HepG2 (cell line): ENCODE data around the gene SLC25A25. TPM values are rescaled to one million over a fixed set of nuclear protein-coding genes. Genes with fewer than 3 reads are reported as not detected.
A peak's percentile ranks its signal among the peaks of the same experiment; 100 is the strongest.

Experiments
- AGO2 ChIP-seq: fragments of 200-400 bp; formaldehyde crosslinking; optimal IDR thresholded peaks from 2 replicates; pipeline ENCODE3; 2017; ENCODE audit warnings: mild to moderate bottlenecking, low read depth, low read length, moderate library complexity
- EEA1 ChIP-seq: sonication (generic); formaldehyde crosslinking; IDR thresholded peaks from 2 replicates; pipeline ENCODE4 v1.5.1; 2020; ENCODE audit warnings: mild to moderate bottlenecking, missing genetic modification reagents, borderline replicate concordance
- HOXD1 ChIP-seq: sonication (generic); formaldehyde crosslinking; IDR thresholded peaks from 2 replicates; pipeline ENCODE4 v1.5.0; 2020; ENCODE audit warnings: missing genetic modification reagents
- ISL2 ChIP-seq: sonication (generic); formaldehyde crosslinking; IDR thresholded peaks from 2 replicates; pipeline ENCODE4 v1.5.0; 2020; ENCODE audit warnings: missing genetic modification reagents
- ISX ChIP-seq: sonication (generic); formaldehyde crosslinking; conservative IDR thresholded peaks from 2 replicates; pipeline ENCODE4 v1.5.0; 2020; ENCODE audit warnings: missing genetic modification reagents
- MXD3 ChIP-seq: IDR thresholded peaks from 2 replicates; pipeline ENCODE4 v1.6.1; 2016; ENCODE audit warnings: mild to moderate bottlenecking, missing biosample characterization, missing genetic modification reagents
- RNF2 ChIP-seq: fragments of 450-650 bp; conservative IDR thresholded peaks from 2 replicates; pipeline ENCODE4 v1.6.1; 2016; ENCODE audit warnings: low read depth
- SAP130 ChIP-seq: IDR thresholded peaks from 2 replicates; pipeline ENCODE4 v1.6.1; 2016; ENCODE audit warnings: low read depth
- SIN3B ChIP-seq: fragments of 150-350 bp; IDR thresholded peaks from 2 replicates; pipeline ENCODE4 v1.6.1; 2014; ENCODE audit warnings: low read length
- SKI ChIP-seq: fragments of 450-650 bp; IDR thresholded peaks from one replicate; pipeline ENCODE4 v1.6.1; 2018; ENCODE audit warnings: mild to moderate bottlenecking; ENCODE audit not compliant: partially characterized antibody
- SMAD3 ChIP-seq: sonication (generic); formaldehyde crosslinking; IDR thresholded peaks from 2 replicates; pipeline ENCODE4 v1.4.0; 2020; ENCODE audit warnings: missing genetic modification reagents
- ZBTB7A ChIP-seq: sonication (generic); formaldehyde crosslinking; IDR thresholded peaks from 2 replicates; pipeline ENCODE4 v1.8.0; 2022; ENCODE audit warnings: mild to moderate bottlenecking, missing genetic modification reagents
- ZBTB7B ChIP-seq: sonication (generic); formaldehyde crosslinking; IDR thresholded peaks from 2 replicates; pipeline ENCODE4 v1.4.0; 2020; ENCODE audit warnings: missing genetic modification reagents
- ZFP91 ChIP-seq: sonication (generic); formaldehyde crosslinking; IDR thresholded peaks from 2 replicates; pipeline ENCODE4 v1.9.0; 2022; ENCODE audit warnings: missing genetic modification reagents, mild to moderate bottlenecking, borderline replicate concordance
- ZHX2 ChIP-seq, 2 experiments: sonication (generic) in 1 of 2; formaldehyde crosslinking in 1 of 2; IDR thresholded peaks; 2 replicates each; pipeline versions ENCODE4 v1.6.1 to v1.9.0; 2014 to 2022; ENCODE audit warnings: antibody characterized with exemption in 1 of 2, borderline replicate concordance in 1 of 2, inconsistent platforms in 1 of 2, low read depth in 1 of 2, missing genetic modification reagents in 1 of 2
- ZNF329 ChIP-seq: sonication (generic); formaldehyde crosslinking; IDR thresholded peaks from 2 replicates; pipeline ENCODE4 v1.9.0; 2021; ENCODE audit warnings: low read depth, mild to moderate bottlenecking, missing genetic modification reagents
- ZNF558 ChIP-seq: sonication (generic); formaldehyde crosslinking; IDR thresholded peaks from 2 replicates; pipeline ENCODE4 v1.9.0; 2022; ENCODE audit warnings: mild to moderate bottlenecking, missing genetic modification reagents, borderline replicate concordance
- ZNF768 ChIP-seq: sonication (generic); formaldehyde crosslinking; IDR thresholded peaks from 2 replicates; pipeline ENCODE4 v1.4.0; 2020; ENCODE audit warnings: missing genetic modification reagents
- ZNF784 ChIP-seq: sonication (generic); formaldehyde crosslinking; IDR thresholded peaks from 2 replicates; pipeline ENCODE4 v1.5.1; 2020; ENCODE audit warnings: missing genetic modification reagents, mild to moderate bottlenecking, borderline replicate concordance
- ZSCAN31 ChIP-seq: sonication (generic); formaldehyde crosslinking; IDR thresholded peaks from 2 replicates; pipeline ENCODE4 v1.5.0; 2020; ENCODE audit warnings: low read depth, mild to moderate bottlenecking, missing genetic modification reagents
- polyA plus RNA-seq, 8 experiments: library from polyadenylated mRNA; depleted of rRNA in 3 of 8; stranded (reverse) in 7 of 8; unstranded in 1 of 8; fragments of >200 nt; fragmentation: Illumina TruSeq in 4 of 8; extraction: Trizol in 4 of 8; gene quantifications; 2 replicates each; pipeline versions ENCODE4 v1.2.1 to v1.2.3, GENCODE V29; 2011 to 2016; ENCODE audit warnings: low read depth in 4 of 8, missing spikeins in 1 of 8, mixed read lengths in 1 of 8; ENCODE audit not compliant: insufficient read depth in 1 of 8
- total RNA-seq, 5 experiments: library from RNA; depleted of rRNA; stranded (reverse); fragments of >200 nt; fragmentation: Illumina TruSeq; extraction: Trizol; gene quantifications; 2 replicates each; pipeline ENCODE4 v1.2.3, GENCODE V29; 2016; ENCODE audit warnings: low read depth in 1 of 5

SLC25A25 gene
- total and polyA plus RNA-seq, 2 of the 13 experiments (the other 11 are each of a cell fraction or from before 2014, with no cell fraction given) = 10.5 to 24.8 TPM

- no peak for TF ChIP-seq SMAD3 (CRISPR knock-in tag)
- 0 out of 2 replicates have a peak, but pooled peaks have one; percentile 30 for TF ChIP-seq ZBTB7B (CRISPR knock-in tag)
- TF ChIP-seq ZHX2 (IDR thresholded peaks at IDR 0.05; ENCODE audit: low read depth) = no peak
- 0 out of 2 replicates have a peak, but pooled peaks have one; percentile 35 for TF ChIP-seq ZHX2 (CRISPR knock-in tag; IDR thresholded peaks at IDR 0.05; ENCODE audit: borderline replicate concordance)
- TF ChIP-seq SIN3B = no peak
- peak; percentile 49; the same call in 1 of the 2 replicates for TF ChIP-seq ZNF558 (CRISPR knock-in tag)
- TF ChIP-seq AGO2 = peak; percentile 46
- peak; percentile 58; the same call in 1 of the 2 replicates for TF ChIP-seq ZNF768 (CRISPR knock-in tag)
- no peak for TF ChIP-seq EEA1 (CRISPR knock-in tag)
- 0 out of 2 replicates have a peak, but pooled peaks have one; percentile 31 for TF ChIP-seq RNF2
- no peak for TF ChIP-seq ISX (CRISPR knock-in tag)
- peak; percentile 23 for TF ChIP-seq SAP130 (CRISPR knock-in tag)
- TF ChIP-seq ZSCAN31 (CRISPR knock-in tag) = no peak
- peak; percentile 31; the same call in 1 of the 2 replicates for TF ChIP-seq ZFP91 (CRISPR knock-in tag)
- TF ChIP-seq HOXD1 = no peak
- peak; percentile 25; the same call in 1 of the 2 replicates for TF ChIP-seq MXD3 (CRISPR knock-in tag)
- TF ChIP-seq ZBTB7A (CRISPR knock-in tag) = 0 out of 2 replicates have a peak, but pooled peaks have one; percentile 18
- 0 out of 2 replicates have a peak, but pooled peaks have one; percentile 13 for TF ChIP-seq ZNF784 (CRISPR knock-in tag)
- peak; percentile 23 for TF ChIP-seq SKI
- 0 out of 2 replicates have a peak, but pooled peaks have one; percentile 23 for TF ChIP-seq ISL2 (CRISPR knock-in tag)
- 0 out of 2 replicates have a peak, but pooled peaks have one; percentile 10 for TF ChIP-seq ZNF329
Measured at GRCh38 chr9:128068386-128069205, 564 bp downstream of the SLC25A25 start (continued).
